HepG2 (cell line): ENCODE data around the gene CTSW.

Source experiments
- TAF15 ChIP-seq: fragments of 200-400 bp; formaldehyde crosslinking; IDR thresholded peaks from one replicate; pipeline ENCODE4 v1.6.1; 2018; ENCODE audit warnings: mild to moderate bottlenecking, low read depth, low read length; ENCODE audit not compliant: poor library complexity, severe bottlenecking
- TF ChIP-seq, protein P1 (sequence below): sonication (generic); formaldehyde crosslinking; conservative IDR thresholded peaks from 2 replicates; pipeline ENCODE4 v1.5.0; 2020; ENCODE audit warnings: missing genetic modification reagents

GRCh38 chr11:65911682-65912568 is 32.3 kb downstream of the CTSW start:
- no peak for TF ChIP-seq TAF15
- TF ChIP-seq, protein P1, sequence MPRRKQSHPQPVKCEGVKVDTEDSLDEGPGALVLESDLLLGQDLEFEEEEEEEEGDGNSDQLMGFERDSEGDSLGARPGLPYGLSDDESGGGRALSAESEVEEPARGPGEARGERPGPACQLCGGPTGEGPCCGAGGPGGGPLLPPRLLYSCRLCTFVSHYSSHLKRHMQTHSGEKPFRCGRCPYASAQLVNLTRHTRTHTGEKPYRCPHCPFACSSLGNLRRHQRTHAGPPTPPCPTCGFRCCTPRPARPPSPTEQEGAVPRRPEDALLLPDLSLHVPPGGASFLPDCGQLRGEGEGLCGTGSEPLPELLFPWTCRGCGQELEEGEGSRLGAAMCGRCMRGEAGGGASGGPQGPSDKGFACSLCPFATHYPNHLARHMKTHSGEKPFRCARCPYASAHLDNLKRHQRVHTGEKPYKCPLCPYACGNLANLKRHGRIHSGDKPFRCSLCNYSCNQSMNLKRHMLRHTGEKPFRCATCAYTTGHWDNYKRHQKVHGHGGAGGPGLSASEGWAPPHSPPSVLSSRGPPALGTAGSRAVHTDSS (CRISPR knock-in tag): no peak
